SK-N-SH (cell line): ENCODE data around the gene COA6. TPM values are rescaled to one million over a fixed set of nuclear protein-coding genes. Genes with fewer than 3 reads are reported as not detected.

Experiments
- CTCF ChIA-PET: fragments of 300-600, 350-600 bp; formaldehyde crosslinking; extraction: SDS; loops from one replicate; lab custom pipeline; 2021; lab: Yijun Ruan, JAX
- POLR2A ChIA-PET: fragments of 350-600 bp; sonication (Branson Sonifier 250); formaldehyde crosslinking; extraction: SDS; loops from one replicate; lab custom pipeline; 2020; ENCODE audit warnings: antibody characterized with exemption, inconsistent platforms; lab: Yijun Ruan, JAX
- DNase-seq: peaks from one replicate; pipeline ENCODE4 v3.0.0; 2012
- H2AFZ ChIP-seq: fragments of 200-600 bp; sonication (generic); 2 replicates; pipeline ENCODE4 v1.8.1; 2016; ENCODE audit warnings: antibody characterized with exemption, mild to moderate bottlenecking, low read depth
- H3F3A ChIP-seq: fragments of 200-600 bp; sonication (generic); replicated peaks from 2 replicates; pipeline ENCODE3; 2016; ENCODE audit warnings: antibody characterized with exemption, mild to moderate bottlenecking; ENCODE audit not compliant: insufficient read depth
- H3K27ac ChIP-seq, 2 experiments: fragments of 200-500 bp in 1 of 2; fragments of 200-600 bp in 1 of 2; sonication (Bioruptor generic) in 1 of 2; sonication (generic), shearing (Covaris generic) in 1 of 2; 2 replicates each; pipeline versions ENCODE4 v1.5.1 to v1.6.1; 2014 to 2016; ENCODE audit warnings: low read depth in 2 of 2, inconsistent platforms in 1 of 2, low read length in 1 of 2, mild to moderate bottlenecking in 1 of 2, mixed read lengths in 1 of 2
- H3K27me3 ChIP-seq: fragments of 200-600 bp; sonication (generic), shearing (Covaris generic); 2 replicates; pipeline ENCODE4 v1.6.1; 2016; ENCODE audit warnings: mixed run types; ENCODE audit not compliant: insufficient read depth
- H3K36me3 ChIP-seq, 2 experiments: fragments of 200-500 bp in 1 of 2; fragments of 200-600 bp in 1 of 2; sonication (Bioruptor generic) in 1 of 2; sonication (generic) in 1 of 2; replicated peaks in 1 of 2; 2 replicates each; pipeline versions ENCODE3 to v1.5.1; 2014 to 2016; ENCODE audit warnings: low read length in 1 of 2, mild to moderate bottlenecking in 1 of 2; ENCODE audit not compliant: insufficient read depth in 2 of 2, control insufficient read depth in 1 of 2
- H3K4me1 ChIP-seq, 2 experiments: fragments of 200-500 bp in 1 of 2; fragments of 200-600 bp in 1 of 2; sonication (Bioruptor generic) in 1 of 2; sonication (generic), shearing (Covaris generic) in 1 of 2; 2 replicates each; pipeline versions ENCODE4 v1.5.1 to v1.6.1; 2014 to 2016; ENCODE audit warnings: low read depth in 1 of 2, low read length in 1 of 2, mixed run types in 1 of 2; ENCODE audit not compliant: insufficient read depth in 2 of 2, control insufficient read depth in 1 of 2
- H3K4me2 ChIP-seq: fragments of 200-600 bp; sonication (generic), shearing (Covaris generic); 2 replicates; pipeline ENCODE4 v1.6.1; 2017; ENCODE audit warnings: mixed run types
- H3K4me3 ChIP-seq, 2 experiments: fragments of 200-500 bp in 1 of 2; fragments of 200-600 bp in 1 of 2; sonication (Bioruptor generic) in 1 of 2; sonication (generic), shearing (Covaris generic) in 1 of 2; 2 replicates each; pipeline versions ENCODE4 v1.5.1 to v1.8.1; 2014 to 2016; ENCODE audit warnings: low read depth in 2 of 2, inconsistent platforms in 1 of 2, low read length in 1 of 2, mild to moderate bottlenecking in 1 of 2, mixed read lengths in 1 of 2, moderate library complexity in 1 of 2
- H3K79me2 ChIP-seq: fragments of 200-600 bp; sonication (generic); 2 replicates; pipeline ENCODE4 v1.8.1; 2017; ENCODE audit warnings: mild to moderate bottlenecking; ENCODE audit not compliant: insufficient read depth
- H3K9ac ChIP-seq: fragments of 200-600 bp; sonication (generic); 2 replicates; pipeline ENCODE4 v1.6.1; 2017; ENCODE audit warnings: mixed run types
- H3K9me2 ChIP-seq: fragments of 200-600 bp; sonication (generic); 2 replicates; pipeline ENCODE4 v1.6.1; 2017; ENCODE audit warnings: mixed run types
- H3K9me3 ChIP-seq: fragments of 200-600 bp; sonication (generic); 2 replicates; pipeline ENCODE4 v1.6.1; 2017; ENCODE audit warnings: mixed run types, mild to moderate bottlenecking, moderate library complexity
- H4K20me1 ChIP-seq: fragments of 200-600 bp; sonication (generic); 2 replicates; pipeline ENCODE4 v1.6.1; 2017; ENCODE audit warnings: mild to moderate bottlenecking, mixed run types; ENCODE audit not compliant: insufficient read depth
- EP300 ChIP-seq, 2 experiments: IDR thresholded peaks; 2 replicates each; pipeline versions ENCODE4 v1.4.0 to v1.6.1; 2012; ENCODE audit warnings: borderline replicate concordance in 1 of 2, low read depth in 1 of 2, low read length in 1 of 2
- FOXJ3 ChIP-seq: sonication (generic); formaldehyde crosslinking; IDR thresholded peaks from 2 replicates; pipeline ENCODE4 v1.5.1; 2020; ENCODE audit warnings: mild to moderate bottlenecking, missing genetic modification reagents
- FOXM1 ChIP-seq: IDR thresholded peaks from 2 replicates; pipeline ENCODE4 v1.4.0; 2012; ENCODE audit warnings: low read depth, mild to moderate bottlenecking
- GABPA ChIP-seq: IDR thresholded peaks from 2 replicates; pipeline ENCODE4 v1.4.0; 2012; ENCODE audit warnings: low read depth, mild to moderate bottlenecking
- GATA2 ChIP-seq: sonication (generic); formaldehyde crosslinking; IDR thresholded peaks from 2 replicates; pipeline ENCODE4 v1.5.0; 2020; ENCODE audit warnings: mild to moderate bottlenecking, missing genetic modification reagents
- JUND ChIP-seq: IDR thresholded peaks from 2 replicates; pipeline ENCODE4 v1.4.0; 2012
- MAX ChIP-seq: IDR thresholded peaks from 2 replicates; pipeline ENCODE4 v1.4.0; 2012; ENCODE audit warnings: low read depth
- MEF2A ChIP-seq: IDR thresholded peaks from 2 replicates; pipeline ENCODE4 v1.4.0; 2012; ENCODE audit warnings: low read depth, borderline replicate concordance
- NRF1 ChIP-seq: IDR thresholded peaks from 2 replicates; pipeline ENCODE4 v1.6.1; 2012; ENCODE audit warnings: low read depth, mild to moderate bottlenecking, low read length
- PBX3 ChIP-seq: IDR thresholded peaks from 2 replicates; pipeline ENCODE4; 2012
- RAD21 ChIP-seq: IDR thresholded peaks from 2 replicates; pipeline ENCODE4 v1.6.1; 2012; ENCODE audit warnings: mild to moderate bottlenecking, low read length
- RCOR1 ChIP-seq: fragments of 150-350 bp; IDR thresholded peaks from 2 replicates; pipeline ENCODE4 v1.6.1; 2017; ENCODE audit warnings: antibody characterized with exemption, low read length
- REST ChIP-seq: IDR thresholded peaks from 2 replicates; pipeline ENCODE4 v1.6.1; 2012; ENCODE audit warnings: mild to moderate bottlenecking, low read depth, low read length, moderate library complexity
- RFX5 ChIP-seq: IDR thresholded peaks from 2 replicates; pipeline ENCODE4 v1.6.1; 2012; ENCODE audit warnings: mild to moderate bottlenecking, improper control_type of control experiment, low read length
- SIN3A ChIP-seq: IDR thresholded peaks from 2 replicates; pipeline ENCODE4 v1.6.1; 2012; ENCODE audit warnings: low read depth, mild to moderate bottlenecking, low read length, moderate library complexity, borderline replicate concordance
- SMC3 ChIP-seq: IDR thresholded peaks from 2 replicates; pipeline ENCODE4 v1.6.1; 2012; ENCODE audit warnings: low read depth, low read length, improper control_type of control experiment
- TAF1 ChIP-seq: IDR thresholded peaks from 2 replicates; pipeline ENCODE4 v1.6.1; 2012; ENCODE audit warnings: low read depth, mild to moderate bottlenecking, low read length, moderate library complexity, borderline replicate concordance
- TCF12 ChIP-seq: IDR thresholded peaks from 2 replicates; pipeline ENCODE4 v1.4.0; 2012
- WGBS: methylation state at CpG from one replicate; pipeline ENCODE4 v1.1.6; 2017; ENCODE audit warnings: low lambda C conversion rate; 5-methylcytosine and 5-hydroxymethylcytosine counted together
- polyA plus RNA-seq, 3 experiments: library from polyadenylated mRNA; depleted of rRNA; stranded (reverse); fragments of >200 nt; gene quantifications; 2 replicates each; pipeline ENCODE4 v1.2.3, GENCODE V29; 2012

COA6 gene
- polyA plus RNA-seq, 1 of the 3 experiments (the other 2 are of a cell fraction): 42.2 TPM

GRCh38 chr1:234330843-234331215 is 42.4 kb upstream of the COA6 start:
- 69% methylated on average over 4 of the region's 4 CpGs for WGBS
- H3K4me2 ChIP-seq: no peak overlapping the region
- no peaks in the 10 kb centered on the region for H3K9me3 ChIP-seq
- no peaks in the 10 kb centered on the region for H3F3A ChIP-seq
- no peak overlapping the region for H2AFZ ChIP-seq
- H3K4me3 ChIP-seq: no peak overlapping the region
- H3K27ac ChIP-seq: no peak overlapping the region
- H3K36me3 ChIP-seq: no peaks in the 10 kb centered on the region
- no peak for DNase-seq
- H3K4me1 ChIP-seq: no peaks in the 10 kb centered on the region; a peak in 1 of 4 replicates
- no peak overlapping the region for H3K9ac ChIP-seq
- H4K20me1 ChIP-seq: no peaks in the 10 kb centered on the region
- H3K27me3 ChIP-seq: no peaks in the 10 kb centered on the region
- no peaks in the 10 kb centered on the region for H3K79me2 ChIP-seq
- ChIA-PET CTCF (interaction anchor here (2.6 to 9.5 kb wide), 3 partner anchors 19 to 216 kb away, joined by 6 to 102 read pairs (median 15); no protein-coding TSS in a partner anchor), POLR2A (no interaction called here)
- TF ChIP-seq NRF1 (no peak), TAF1 (no peak), REST (no peak), GABPA (no peak), TCF12 (no peak), JUND (no peak), PBX3 (no peak), RAD21 (no peak), SMC3 (no peak), EP300 (IDR thresholded peaks at IDR 0.05; ENCODE audit: borderline replicate concordance in 1 of 2, low read depth in 1 of 2, low read length in 1 of 2) (no peak), SIN3A (no peak)
- no peaks in the 10 kb centered on the region for H3K9me2 ChIP-seq

- ChIA-PET CTCF (interaction anchor here (2.6 to 9.5 kb wide), 2 partner anchors 20 to 217 kb away, joined by 6 to 102 read pairs; no protein-coding TSS in a partner anchor), POLR2A (no interaction called here)
- no peak for DNase-seq
These were observed 41.7 kb upstream of the COA6 start for GRCh38 chr1:234331507-234331906.

More at GRCh38 chr1:234331507-234331906, 41.7 kb upstream of the COA6 start:
- Histone ChIP-seq H3K27ac (no peak overlapping the region), H3K79me2 (no peaks in the 10 kb centered on the region), H3K9me3 (no peaks in the 10 kb centered on the region), H4K20me1 (no peaks in the 10 kb centered on the region), H3F3A (no peaks in the 10 kb centered on the region), H3K4me3 (no peak overlapping the region), H3K9ac (no peak overlapping the region), H3K36me3 (no peaks in the 10 kb centered on the region), H3K9me2 (no peaks in the 10 kb centered on the region), H3K27me3 (no peaks in the 10 kb centered on the region), H2AFZ (no peak overlapping the region), H3K4me1 (no peaks in the 10 kb centered on the region; a peak in 1 of 4 replicates), H3K4me2 (no peak overlapping the region)
- 83% methylated on average over 2 of the region's 2 CpGs for WGBS
- TF ChIP-seq FOXM1 (no peak), EP300 (IDR thresholded peaks at IDR 0.05; ENCODE audit: borderline replicate concordance in 1 of 2, low read depth in 1 of 2, low read length in 1 of 2) (no peak), TAF1 (no peak), NRF1 (no peak), RCOR1 (no peak), RFX5 (no peak), MEF2A (no peak), MAX (no peak), PBX3 (no peak), RAD21 (no peak), REST (no peak), JUND (no peak), FOXJ3 (CRISPR knock-in tag) (no peak), GABPA (no peak), GATA2 (CRISPR knock-in tag) (no peak)
